IMR-90 (cell line): Measurements from ENCODE around the gene ELF2.
A peak's percentile ranks its signal among the peaks of the same experiment; 100 is the strongest.

Experiments
- CEBPB ChIP-seq: IDR thresholded peaks from 2 replicates; pipeline ENCODE4 v1.6.1; 2012; ENCODE audit warnings: low read depth, low read length, improper control_type of control experiment
- CTCF ChIP-seq: conservative IDR thresholded peaks from 2 replicates; pipeline ENCODE4 v1.5.1; 2012; ENCODE audit warnings: mild to moderate bottlenecking, low read depth, low read length, improper control_type of control experiment
- POLR2A ChIP-seq: IDR thresholded peaks from 2 replicates; pipeline ENCODE4 v1.6.1; 2012; ENCODE audit warnings: mild to moderate bottlenecking, low read depth, low read length
- RAD21 ChIP-seq: IDR thresholded peaks from 2 replicates; pipeline ENCODE4 v1.6.1; 2012; ENCODE audit warnings: low read length, improper control_type of control experiment
- RFX5 ChIP-seq: IDR thresholded peaks from 2 replicates; pipeline ENCODE4 v1.8.0; 2012; ENCODE audit warnings: low read depth, mild to moderate bottlenecking, low read length, moderate library complexity
- SMC3 ChIP-seq: fragments of 150-350 bp; IDR thresholded peaks from 2 replicates; pipeline ENCODE4 v1.6.1; 2016; ENCODE audit warnings: low read depth, mild to moderate bottlenecking, antibody characterized with exemption, low read length, moderate library complexity
- TF ChIP-seq, protein P1 (sequence below): fragments of 150-350 bp; IDR thresholded peaks from 2 replicates; pipeline ENCODE4 v1.6.1; 2017; ENCODE audit warnings: mild to moderate bottlenecking, antibody characterized with exemption, low read length, low read depth

DNA sequence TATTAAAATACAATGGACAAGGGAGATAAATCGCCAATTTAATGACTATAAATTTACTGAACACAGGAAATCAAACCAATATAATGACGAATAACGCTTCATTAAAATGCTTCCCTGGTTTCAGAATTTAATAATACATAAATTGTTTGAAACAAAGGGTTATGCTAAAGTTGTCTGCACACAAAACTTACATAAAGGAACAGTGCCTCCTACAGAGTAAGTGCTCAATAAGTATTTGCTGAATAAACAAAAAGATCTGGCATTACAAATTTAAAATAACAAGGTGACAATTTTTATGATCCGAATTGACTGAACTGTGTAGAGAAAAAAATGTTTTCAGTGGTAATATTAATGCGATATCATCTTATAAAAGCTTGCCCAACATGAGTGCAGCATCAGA, 91.9 kb downstream of the ELF2 start:
- no peak for TF ChIP-seq RFX5
- peak; percentile 40 for TF ChIP-seq CTCF
- no peak for TF ChIP-seq POLR2A
- TF ChIP-seq SMC3: no peak
- TF ChIP-seq, protein P1, sequence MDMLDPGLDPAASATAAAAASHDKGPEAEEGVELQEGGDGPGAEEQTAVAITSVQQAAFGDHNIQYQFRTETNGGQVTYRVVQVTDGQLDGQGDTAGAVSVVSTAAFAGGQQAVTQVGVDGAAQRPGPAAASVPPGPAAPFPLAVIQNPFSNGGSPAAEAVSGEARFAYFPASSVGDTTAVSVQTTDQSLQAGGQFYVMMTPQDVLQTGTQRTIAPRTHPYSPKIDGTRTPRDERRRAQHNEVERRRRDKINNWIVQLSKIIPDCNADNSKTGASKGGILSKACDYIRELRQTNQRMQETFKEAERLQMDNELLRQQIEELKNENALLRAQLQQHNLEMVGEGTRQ: no peak
- TF ChIP-seq RAD21: 0 out of 2 replicates have a peak, but pooled peaks have one; percentile 8
- TF ChIP-seq CEBPB: no peak
